Measurements from ENCODE around the gene CLEC2L.

Gene CLEC2L

DNA sequence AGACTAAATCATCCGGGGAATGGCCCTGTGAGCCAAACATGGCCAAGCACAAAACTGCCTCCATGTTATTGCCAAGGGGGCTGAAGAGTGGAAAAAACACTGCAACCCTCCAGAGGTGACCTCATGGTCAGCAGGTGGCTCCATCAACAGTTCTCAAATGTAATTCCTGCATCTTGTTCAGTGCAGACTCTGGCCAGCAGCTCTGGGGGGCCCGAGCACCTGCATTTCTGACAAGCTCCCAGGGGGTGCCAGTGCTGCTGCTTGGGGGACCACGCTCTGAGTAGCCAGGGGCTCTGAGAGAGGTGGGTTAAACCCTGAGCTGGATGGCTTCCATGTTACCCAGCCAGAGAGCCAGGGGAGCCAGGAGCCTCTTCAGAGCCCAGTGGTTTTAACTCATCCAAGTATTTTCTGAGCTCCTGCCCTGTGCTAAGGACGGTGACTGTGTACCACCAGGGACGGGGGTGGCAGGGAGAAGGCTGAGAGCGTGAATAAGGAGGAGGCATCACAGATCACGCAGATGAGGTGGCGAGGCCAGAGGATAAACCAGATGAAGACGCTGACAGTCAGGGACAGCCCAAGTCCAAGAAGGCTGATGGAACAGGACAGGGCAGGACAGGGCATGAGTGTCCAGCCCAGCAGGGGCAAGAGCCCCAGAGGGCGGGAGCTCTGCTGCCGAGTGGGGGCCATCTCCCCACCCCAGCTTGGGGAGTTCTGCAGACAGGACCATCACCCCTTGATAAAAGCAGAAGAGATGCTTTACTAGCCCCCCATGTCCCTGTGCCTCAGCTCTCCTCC lies 52.9 kb downstream of the CLEC2L start:
- DNase-seq: no peak

DNA sequence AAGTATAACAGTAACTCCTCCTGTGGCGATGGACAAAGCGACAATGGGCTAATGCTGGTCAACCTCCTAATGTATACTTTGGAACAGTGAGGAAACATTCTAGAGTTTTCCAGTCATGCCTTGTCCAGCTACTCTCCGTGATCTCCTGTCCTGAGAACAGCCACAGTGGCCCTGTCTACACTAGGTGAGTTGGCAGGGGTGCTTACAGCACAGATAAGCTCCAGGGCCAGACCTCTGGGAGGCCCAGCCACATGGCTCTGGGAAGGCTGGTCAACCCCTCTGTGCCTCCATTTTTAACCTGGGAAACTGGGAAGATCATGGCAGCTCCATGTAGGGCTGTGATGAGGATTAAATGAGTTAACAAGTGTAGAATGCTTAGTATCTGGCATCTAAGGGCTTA lies 57.0 kb downstream of the CLEC2L start:
- DNase-seq: no peak

DNA sequence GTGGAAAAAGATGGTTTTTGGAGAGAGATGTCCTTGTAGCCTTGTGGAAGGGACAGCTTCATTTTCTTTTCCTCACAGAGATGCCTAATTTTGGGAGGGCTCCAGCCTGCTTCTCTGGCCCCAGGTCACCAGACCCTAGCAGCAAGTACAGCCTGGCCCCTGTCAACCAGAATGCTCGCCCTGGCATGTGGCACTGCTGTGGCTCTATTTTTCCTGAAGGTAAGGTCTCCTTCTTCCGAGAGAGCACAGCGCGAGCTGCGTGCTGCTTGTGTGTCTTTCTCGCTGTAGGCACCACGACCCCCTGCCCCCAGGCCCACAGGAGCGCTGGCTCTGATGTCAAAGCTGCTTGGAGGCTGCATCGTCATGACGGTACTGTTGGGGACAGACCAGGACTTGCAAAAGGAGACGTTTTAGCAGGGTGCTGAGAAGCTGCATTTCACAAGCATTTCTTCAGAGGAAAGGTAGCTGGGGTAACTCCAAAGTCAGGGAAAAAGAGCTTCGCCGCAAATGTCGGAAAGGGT lies 58.7 kb downstream of the CLEC2L start:
- DNase-seq: no peak

DNA sequence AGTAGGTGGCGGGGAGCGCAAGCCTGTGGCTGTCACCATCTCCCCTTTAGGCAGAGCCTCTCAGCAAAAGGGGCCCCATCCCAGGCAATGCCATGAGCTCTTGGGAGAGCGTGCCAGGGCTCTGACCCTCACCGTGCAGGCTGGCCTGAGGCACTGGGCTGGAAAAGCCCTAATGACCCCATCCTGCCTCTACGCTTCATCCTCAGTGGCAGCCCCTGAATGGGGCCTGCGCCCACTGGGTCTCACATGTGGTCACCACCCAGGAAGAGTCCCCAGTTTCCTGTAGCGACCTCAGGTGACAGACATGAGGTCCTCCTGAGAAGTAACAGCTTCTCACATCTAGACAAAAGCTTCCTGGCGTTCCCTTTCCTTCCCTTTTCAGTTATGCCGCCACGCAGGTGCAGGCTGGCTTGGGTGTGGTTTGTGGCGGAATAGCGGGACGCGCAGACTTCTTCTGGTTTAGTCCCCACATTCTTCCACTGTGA lies 59.2 kb downstream of the CLEC2L start:
- DNase-seq: no peak

DNA sequence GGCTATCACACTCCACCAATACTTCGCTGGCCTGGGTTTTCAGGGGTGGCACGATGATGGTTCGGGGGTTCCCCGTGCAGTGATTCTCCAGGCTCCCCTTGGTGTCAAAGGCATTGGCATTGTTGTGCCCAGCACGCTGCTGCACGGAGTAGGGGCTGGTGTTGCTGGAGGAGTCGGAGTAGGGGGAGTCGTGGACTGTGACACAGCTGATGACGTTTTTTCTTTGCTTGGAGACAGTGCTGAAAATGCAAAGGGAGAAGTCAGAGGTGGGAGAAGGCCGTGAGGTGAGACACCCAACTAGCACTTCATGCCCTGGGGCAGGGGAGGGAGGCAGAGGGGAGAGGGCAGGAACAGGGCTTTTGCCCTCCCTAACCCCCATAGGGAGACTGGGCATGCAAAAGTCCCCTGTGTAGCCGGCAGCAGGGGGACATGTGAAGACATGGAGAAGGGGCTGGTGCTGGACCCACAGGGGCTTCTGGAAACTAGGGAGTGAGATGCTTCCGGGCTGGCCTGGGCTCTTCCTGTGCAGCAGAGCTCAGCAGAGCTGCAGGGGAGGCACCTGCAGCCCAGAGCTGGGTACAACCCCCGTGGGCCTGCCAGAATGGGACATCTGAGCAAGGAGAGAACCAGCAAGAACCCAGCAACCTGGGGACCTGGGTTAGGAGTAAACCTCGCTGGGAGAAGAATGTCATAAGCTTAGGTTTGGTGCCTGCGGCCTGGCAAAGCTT lies 60.5 kb downstream of the CLEC2L start:
- DNase-seq: no peak

DNA sequence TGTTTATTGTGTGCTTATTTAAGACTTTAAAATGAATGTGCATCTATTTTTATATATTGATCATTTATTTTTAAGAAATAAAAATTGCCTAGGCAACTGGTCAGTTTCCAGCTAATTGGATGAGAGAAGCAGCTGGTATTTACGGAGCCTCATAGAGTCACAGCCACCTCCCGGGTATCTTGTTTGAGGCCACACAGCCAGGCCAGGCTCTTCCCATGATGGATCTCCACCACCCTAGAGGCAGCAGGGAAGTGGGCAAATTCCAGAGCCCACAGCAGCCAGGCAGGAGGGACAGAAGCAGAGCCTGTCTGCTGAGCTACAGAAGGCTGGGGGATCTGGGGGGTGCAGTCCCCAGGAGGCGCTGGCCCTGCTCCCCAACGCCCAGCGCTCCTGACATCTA lies 61.6 kb downstream of the CLEC2L start:
- DNase-seq: no peak

DNA sequence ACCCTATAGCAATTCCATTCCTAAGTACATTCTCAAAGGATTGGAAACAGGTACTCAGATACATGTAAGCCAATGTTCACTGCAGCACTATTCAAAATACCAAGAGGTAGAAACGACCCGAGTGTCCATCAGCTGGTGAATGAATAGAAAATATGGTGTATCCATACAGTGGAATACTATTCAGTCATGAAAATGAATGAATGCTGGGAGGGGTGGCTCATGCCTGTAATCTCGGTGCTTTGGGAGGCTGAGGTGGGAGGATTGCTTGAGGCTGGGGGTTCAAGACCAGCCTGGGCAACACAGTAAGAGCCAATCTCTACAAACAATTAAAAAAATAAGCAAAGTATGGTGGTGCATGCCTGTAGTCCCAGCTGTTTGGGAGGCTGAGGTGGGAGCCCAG lies 62.8 kb downstream of the CLEC2L start:
- no peak for DNase-seq

DNA sequence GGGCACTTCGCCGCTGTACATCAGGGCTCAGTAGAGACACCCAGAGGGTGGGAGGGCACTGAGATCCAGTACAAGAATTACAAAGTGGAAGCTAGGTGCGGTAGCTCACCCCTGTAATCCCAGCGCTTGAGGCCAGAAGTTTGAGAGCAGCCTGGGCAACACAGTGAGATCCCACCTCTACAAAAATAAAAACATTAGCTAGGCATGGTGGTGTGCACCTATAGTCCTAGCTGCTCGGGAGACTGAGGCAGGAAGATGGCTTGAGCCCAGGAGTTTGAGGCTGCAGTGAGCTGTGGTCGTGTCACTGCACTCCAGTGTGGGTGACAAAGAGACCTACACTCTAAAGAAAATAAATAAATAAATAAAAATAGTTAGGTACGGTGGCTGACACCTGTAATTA lies 64.0 kb downstream of the CLEC2L start:
- DNase-seq: no peak

DNA sequence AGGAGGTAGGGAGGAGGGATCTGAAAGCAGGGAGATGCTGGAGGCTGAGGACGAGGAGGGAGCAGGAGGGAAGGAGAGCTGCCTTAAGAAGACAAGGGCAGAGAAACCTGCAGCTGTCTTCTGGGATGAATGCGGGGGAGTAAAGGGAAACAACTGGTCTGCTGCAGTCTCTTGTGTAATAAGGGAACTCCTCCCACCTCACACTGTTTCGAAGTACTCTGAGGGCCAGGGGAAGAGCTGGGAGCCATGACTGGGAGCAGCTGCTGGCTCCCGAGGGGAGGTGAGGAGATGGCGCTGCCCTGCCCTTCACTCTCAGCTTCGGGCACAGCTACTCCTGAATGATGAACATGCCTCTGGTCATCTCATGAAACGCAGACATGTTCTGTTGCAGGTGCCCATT lies 65.1 kb downstream of the CLEC2L start:
- no peak for DNase-seq

DNA sequence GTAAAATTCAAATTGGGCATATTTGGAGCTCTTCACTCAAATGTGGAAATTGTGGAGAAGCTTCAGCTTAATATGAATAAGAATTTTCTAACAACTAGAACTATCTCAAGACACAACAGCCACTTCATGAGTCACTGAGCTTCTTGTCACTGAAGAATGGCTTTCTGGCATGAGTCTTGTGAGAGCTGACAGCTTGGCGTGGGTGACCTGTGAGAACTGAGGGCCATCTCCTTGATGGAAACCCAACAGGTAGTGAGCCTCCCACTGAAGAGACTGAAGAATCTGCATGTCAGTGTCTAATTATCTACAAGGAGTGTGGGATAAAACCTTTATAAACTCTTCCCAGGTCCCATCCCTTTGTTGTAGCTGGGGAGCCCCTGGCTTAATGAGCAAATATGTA lies 66.0 kb downstream of the CLEC2L start:
- DNase-seq: no peak

DNA sequence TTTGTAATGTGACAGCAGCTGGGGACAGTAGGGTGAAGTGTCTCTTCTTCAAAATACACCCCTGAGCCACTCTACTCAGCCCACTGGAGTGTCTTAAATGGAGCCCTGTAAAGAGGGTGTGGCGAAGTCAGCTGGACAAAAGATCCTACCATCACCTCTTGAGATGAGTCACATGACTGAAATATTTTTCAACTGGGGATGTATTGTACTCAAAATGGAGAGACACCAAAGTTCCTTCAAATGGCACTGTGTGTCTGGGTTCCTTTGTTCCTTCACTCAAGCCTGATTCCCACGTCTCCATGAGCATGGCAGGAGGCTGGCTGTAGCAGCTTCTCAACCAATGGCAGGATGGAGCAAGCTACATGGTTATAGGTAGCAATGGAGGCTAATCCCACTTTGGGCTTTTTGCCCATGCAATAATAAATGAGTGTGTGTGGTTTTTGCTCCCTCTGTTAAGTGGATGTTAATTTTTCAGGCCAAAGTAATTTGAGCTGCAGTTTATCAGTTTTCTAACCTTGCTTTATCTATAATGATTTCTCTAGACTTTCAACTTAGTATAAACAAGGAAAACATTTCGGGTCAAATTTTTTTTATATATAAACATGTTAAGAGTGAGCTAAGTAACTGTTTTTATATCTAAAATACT lies 68.2 kb downstream of the CLEC2L start:
- DNase-seq: no peak

DNA sequence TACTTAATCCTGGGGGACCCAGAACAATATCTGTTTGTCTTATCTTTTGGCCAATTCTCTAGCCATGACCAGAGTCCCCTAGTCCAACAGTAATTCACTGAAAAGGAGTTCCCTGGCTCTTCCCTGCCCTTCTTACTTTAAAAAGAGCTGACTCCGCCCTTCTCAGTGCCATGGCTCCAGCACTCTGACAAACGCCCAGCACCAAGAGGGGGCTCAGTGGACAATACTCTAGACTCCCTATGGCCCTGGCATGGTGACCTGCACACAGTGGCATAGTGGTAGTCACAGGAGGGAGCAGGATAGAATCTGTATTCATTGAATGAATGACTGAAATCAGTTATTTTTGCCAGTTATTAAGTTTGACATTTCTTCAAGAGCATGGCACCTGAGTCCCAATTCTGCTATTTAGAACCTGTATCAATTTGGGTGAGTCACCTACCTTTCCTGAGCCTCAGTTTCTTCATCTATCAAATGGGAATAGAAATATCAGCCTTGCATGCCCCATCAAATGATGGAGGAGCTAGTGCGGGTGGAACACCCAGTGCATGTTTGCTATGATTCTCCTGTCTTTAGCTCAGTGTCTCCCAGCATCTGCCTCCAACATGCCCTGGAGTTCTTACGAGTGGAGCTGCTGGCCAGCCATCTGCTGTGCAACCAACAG lies 69.4 kb downstream of the CLEC2L start:
- no peak for DNase-seq

DNA sequence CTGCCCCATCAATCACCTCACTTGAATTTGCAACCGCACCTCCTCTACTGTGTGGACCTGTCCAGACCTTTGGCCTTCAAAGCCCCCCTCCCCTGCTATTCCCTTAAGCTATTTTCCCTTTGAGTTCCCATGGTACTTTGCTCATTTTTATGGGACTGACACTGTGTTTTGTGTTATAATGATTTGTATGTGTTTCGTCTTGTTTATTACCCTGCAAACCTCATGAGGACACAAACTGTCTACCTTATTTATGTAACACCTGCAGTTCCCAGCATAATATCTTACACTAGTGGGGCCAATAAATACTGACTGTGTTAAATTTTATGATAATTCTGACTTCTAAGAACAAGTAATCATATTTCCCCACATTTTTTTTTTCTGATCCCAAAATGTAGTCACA lies 70.6 kb downstream of the CLEC2L start:
- no peak for DNase-seq
